ENCODE data around the gene VMP1.

- TF ChIP-seq, protein P1, sequence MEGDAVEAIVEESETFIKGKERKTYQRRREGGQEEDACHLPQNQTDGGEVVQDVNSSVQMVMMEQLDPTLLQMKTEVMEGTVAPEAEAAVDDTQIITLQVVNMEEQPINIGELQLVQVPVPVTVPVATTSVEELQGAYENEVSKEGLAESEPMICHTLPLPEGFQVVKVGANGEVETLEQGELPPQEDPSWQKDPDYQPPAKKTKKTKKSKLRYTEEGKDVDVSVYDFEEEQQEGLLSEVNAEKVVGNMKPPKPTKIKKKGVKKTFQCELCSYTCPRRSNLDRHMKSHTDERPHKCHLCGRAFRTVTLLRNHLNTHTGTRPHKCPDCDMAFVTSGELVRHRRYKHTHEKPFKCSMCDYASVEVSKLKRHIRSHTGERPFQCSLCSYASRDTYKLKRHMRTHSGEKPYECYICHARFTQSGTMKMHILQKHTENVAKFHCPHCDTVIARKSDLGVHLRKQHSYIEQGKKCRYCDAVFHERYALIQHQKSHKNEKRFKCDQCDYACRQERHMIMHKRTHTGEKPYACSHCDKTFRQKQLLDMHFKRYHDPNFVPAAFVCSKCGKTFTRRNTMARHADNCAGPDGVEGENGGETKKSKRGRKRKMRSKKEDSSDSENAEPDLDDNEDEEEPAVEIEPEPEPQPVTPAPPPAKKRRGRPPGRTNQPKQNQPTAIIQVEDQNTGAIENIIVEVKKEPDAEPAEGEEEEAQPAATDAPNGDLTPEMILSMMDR (IDR thresholded peaks at IDR 0.05; ENCODE audit: borderline replicate concordance, extremely low read depth, low read length, poor library complexity, severe bottlenecking), result no peak
- no peak for TF ChIP-seq EZH2 (IDR thresholded peaks at IDR 0.05; ENCODE audit: borderline replicate concordance, low read depth, low read length, severe bottlenecking)
Measured at GRCh38 chr17:59870482-59870881, 163.0 kb downstream of the VMP1 start.
